K562 (cell line): Measurements from ENCODE around the gene PHLDB2. TPM values are rescaled to one million over a fixed set of nuclear protein-coding genes. Genes with fewer than 3 reads are reported as not detected.

Experiments
- ATAC-seq: fragments of 200-7000 bp; cut with Tn5 transposase; 3 replicates; pipeline ENCODE4 v1.9.1; 2020; ENCODE audit warnings: moderate library complexity
- BruUV-seq: library from RNA; stranded (reverse); fragments of 400-500 nt; replicated peaks from 2 replicates; lab custom pipeline; 2021; lab: Mats Ljungman, UMichigan
- CTCF ChIA-PET: fragments of 300-600 bp; formaldehyde crosslinking; extraction: SDS; loops from one replicate; lab custom pipeline; 2021; ENCODE audit warnings: low intra/inter-chr PET ratio; lab: Yijun Ruan, JAX
- POLR2A ChIA-PET: fragments of 300-600, 350-650 bp; sonication (Branson Sonifier 250); formaldehyde crosslinking; extraction: SDS; loops from one replicate; lab custom pipeline; 2021; ENCODE audit warnings: antibody characterized with exemption, inconsistent platforms; lab: Yijun Ruan, JAX
- DNase-seq, 4 experiments: peaks; one replicate each; pipeline versions ENCODE4 v3.0.0 to v3.0.0-alpha.2; 2011 to 2018; ENCODE audit warnings: low spot score in 3 of 4, mixed read lengths in 3 of 4; ENCODE audit errors: extremely low read depth in 1 of 4
- FAIRE-seq: peaks from 2 replicates; lab custom pipeline; 2011; peaks lifted over from hg19 to GRCh38; lab: Jason Lieb, UNC
- H2AFZ ChIP-seq: 2 replicates; pipeline ENCODE4 v1.6.0; 2011; ENCODE audit warnings: low read depth, low read length, control low read depth, inconsistent platforms
- H3K27ac ChIP-seq: fragments of 200-600 bp; 3 replicates; pipeline ENCODE4 v1.8.0; 2011; ENCODE audit warnings: low read depth, mild to moderate bottlenecking, control low read depth, inconsistent platforms, low read length, moderate library complexity, mixed read lengths; ENCODE audit errors: extremely low read depth
- H3K27me3 ChIP-seq, 2 experiments: fragments of 300-600 bp in 1 of 2; 2 replicates in 1 of 2; 3 replicates in 1 of 2; pipeline versions ENCODE4 v1.6.0 to v1.8.0; 2011; ENCODE audit warnings: inconsistent platforms in 2 of 2, low read length in 2 of 2, mild to moderate bottlenecking in 1 of 2, mixed read lengths in 1 of 2, moderate library complexity in 1 of 2; ENCODE audit not compliant: control insufficient read depth in 2 of 2, insufficient read depth in 2 of 2
- H3K36me3 ChIP-seq: fragments of 300-600 bp; 3 replicates; pipeline ENCODE4 v1.8.0; 2011; ENCODE audit warnings: mild to moderate bottlenecking, low read length, inconsistent platforms; ENCODE audit not compliant: control insufficient read depth, insufficient read depth
- H3K4me1 ChIP-seq, 2 experiments: fragments of 200-600 bp in 1 of 2; replicated peaks in 1 of 2; 2 replicates in 1 of 2; 3 replicates in 1 of 2; pipeline versions ENCODE4 v1.5.1 to v1.8.0; 2011; ENCODE audit warnings: inconsistent platforms in 2 of 2, low read length in 2 of 2, mild to moderate bottlenecking in 1 of 2, mixed read lengths in 1 of 2, moderate library complexity in 1 of 2; ENCODE audit not compliant: control insufficient read depth in 2 of 2, insufficient read depth in 2 of 2
- H3K4me2 ChIP-seq: 2 replicates; pipeline ENCODE4 v1.6.1; 2011; ENCODE audit warnings: low read length, control low read depth, inconsistent platforms, mixed read lengths; ENCODE audit not compliant: insufficient read depth
- H3K4me3 ChIP-seq: fragments of 200-600 bp; sonication (generic), shearing (Covaris generic); 2 replicates; pipeline ENCODE4 v1.5.1; 2016; ENCODE audit warnings: control low read depth, inconsistent platforms
- H3K79me2 ChIP-seq: fragments of 200-600 bp; 3 replicates; pipeline ENCODE4 v1.8.0; 2011; ENCODE audit warnings: low read length, inconsistent platforms; ENCODE audit not compliant: control insufficient read depth, insufficient read depth
- H3K9ac ChIP-seq, 2 experiments: 2 replicates each; pipeline versions ENCODE4 v1.6.0 to v1.6.1; 2011; ENCODE audit warnings: low read depth in 2 of 2, low read length in 2 of 2, control low read depth in 1 of 2, inconsistent platforms in 1 of 2, mild to moderate bottlenecking in 1 of 2, mixed read lengths in 1 of 2; ENCODE audit not compliant: insufficient read depth in 1 of 2
- H3K9me1 ChIP-seq: one replicate; pipeline ENCODE4 v1.6.0; 2011; ENCODE audit warnings: inconsistent platforms, mild to moderate bottlenecking, low read length, moderate library complexity; ENCODE audit not compliant: control insufficient read depth, insufficient read depth
- H3K9me3 ChIP-seq: replicated peaks from 2 replicates; pipeline ENCODE4 v1.5.1; 2011; ENCODE audit warnings: low read depth, low read length, inconsistent platforms; ENCODE audit not compliant: control insufficient read depth, insufficient read depth
- H4K20me1 ChIP-seq: replicated peaks from 2 replicates; pipeline ENCODE4 v1.6.1; 2011; ENCODE audit warnings: low read length, inconsistent platforms, mixed read lengths; ENCODE audit not compliant: control insufficient read depth, insufficient read depth
- BRCA1 ChIP-seq, 2 experiments: fragments of 450-650 bp in 1 of 2; sonication (generic) in 1 of 2; formaldehyde crosslinking in 1 of 2; IDR thresholded peaks; 2 replicates each; pipeline versions ENCODE4 v1.5.0 to v1.6.1; 2017 to 2020; ENCODE audit warnings: mild to moderate bottlenecking in 1 of 2, missing genetic modification reagents in 1 of 2
- DEAF1 ChIP-seq: fragments of 450-650 bp; formaldehyde crosslinking; IDR thresholded peaks from 2 replicates; pipeline ENCODE4 v1.4.0; 2020; ENCODE audit warnings: mild to moderate bottlenecking, moderate library complexity
- DMBX1 ChIP-seq: fragments of 250-450 bp; sonication (Bioruptor Pico); IDR thresholded peaks from 2 replicates; pipeline ENCODE4 v1.8.0; 2022; ENCODE audit warnings: inconsistent platforms, mild to moderate bottlenecking, moderate library complexity, borderline replicate concordance
- E2F1 ChIP-seq: sonication (generic); formaldehyde crosslinking; IDR thresholded peaks from 2 replicates; pipeline ENCODE4 v1.8.1; 2023; ENCODE audit warnings: mild to moderate bottlenecking, missing genetic modification reagents, moderate library complexity
- HMG20A ChIP-seq: fragments of 450-650 bp; formaldehyde crosslinking; conservative IDR thresholded peaks from 2 replicates; pipeline ENCODE4 v1.4.0; 2020; ENCODE audit warnings: mild to moderate bottlenecking, mixed read lengths
- KHSRP ChIP-seq: fragments of 450-650 bp; IDR thresholded peaks from 2 replicates; pipeline ENCODE4 v1.6.1; 2017
- PCBP1 ChIP-seq: fragments of 200-400 bp; formaldehyde crosslinking; IDR thresholded peaks from 2 replicates; pipeline ENCODE4 v1.6.1; 2018; ENCODE audit warnings: mild to moderate bottlenecking, low read depth, low read length; ENCODE audit not compliant: poor library complexity, severe bottlenecking
- RBM22 ChIP-seq: fragments of 200-400 bp; formaldehyde crosslinking; IDR thresholded peaks from 2 replicates; pipeline ENCODE4 v1.6.1; 2018; ENCODE audit warnings: low read length, low read depth; ENCODE audit not compliant: poor library complexity, severe bottlenecking
- SIN3A ChIP-seq, 2 experiments: fragments of 150-350 bp in 1 of 2; IDR thresholded peaks; 2 replicates each; pipeline ENCODE4 v1.6.1; 2011 to 2016; ENCODE audit warnings: borderline replicate concordance in 2 of 2, low read depth in 2 of 2, low read length in 2 of 2, mild to moderate bottlenecking in 2 of 2, moderate library complexity in 2 of 2; ENCODE audit not compliant: control insufficient read depth in 1 of 2
- SMARCA4 ChIP-seq: fragments of 450-650 bp; IDR thresholded peaks from 2 replicates; pipeline ENCODE4 v1.6.1; 2016
- U2AF1 ChIP-seq: fragments of 200-400 bp; formaldehyde crosslinking; optimal IDR thresholded peaks from 2 replicates; pipeline ENCODE3; 2017; ENCODE audit warnings: mild to moderate bottlenecking, low read depth, low read length, moderate library complexity
- ZBED1 ChIP-seq: IDR thresholded peaks from 2 replicates; pipeline ENCODE4 v1.6.1; 2014
- ZBTB26 ChIP-seq: fragments of 450-650 bp; formaldehyde crosslinking; IDR thresholded peaks from 2 replicates; pipeline ENCODE4 v1.4.0; 2022; ENCODE audit warnings: missing genetic modification characterization
- ZKSCAN8 ChIP-seq: fragments of 200-800 bp; sonication (Bioruptor generic); IDR thresholded peaks from 2 replicates; pipeline ENCODE4 v1.6.1; 2016; ENCODE audit warnings: missing genetic modification characterization, missing compliant biosample characterization
- ZNF263 ChIP-seq: sonication (generic); formaldehyde crosslinking; IDR thresholded peaks from 2 replicates; pipeline ENCODE4 v1.8.0; 2022; ENCODE audit warnings: mild to moderate bottlenecking, missing genetic modification reagents, borderline replicate concordance
- ZNF444 ChIP-seq: fragments of 250-450 bp; sonication (Bioruptor Pico); IDR thresholded peaks from 2 replicates; pipeline ENCODE4 v1.4.0; 2020; ENCODE audit warnings: mild to moderate bottlenecking, moderate library complexity
- ZNF780A ChIP-seq: fragments of 250-450 bp; sonication (Bioruptor Pico); IDR thresholded peaks from 2 replicates; pipeline ENCODE4 v1.5.0; 2021; ENCODE audit warnings: mild to moderate bottlenecking
- WGBS: fragments of 100-300 bp; shearing (Covaris generic); methylation state at CpG from one replicate; pipeline ENCODE4 v1.1.6; 2016; ENCODE audit warnings: low coverage, mixed read lengths; ENCODE audit not compliant: insufficient coverage; ENCODE audit errors: missing lambda C conversion rate; 5-methylcytosine and 5-hydroxymethylcytosine counted together
- in situ Hi-C: fragments of 300-500 bp; cut with MboI; formaldehyde crosslinking; loops from 4 replicates; pipeline ENCODE4 v1.15.0; 2018; ENCODE audit warnings: inconsistent platforms, mixed read lengths
- intact Hi-C: fragments of 100-400 bp; cut with micrococcal nuclease; formaldehyde crosslinking; loops from 2 replicates; pipeline ENCODE4 v1.14.2; 2022
- polyA plus RNA-seq, 8 experiments: library from polyadenylated mRNA; depleted of rRNA in 4 of 8; stranded (reverse) in 5 of 8; unstranded in 3 of 8; fragments of >200 nt; fragmentation: Nextera tagmentation in 2 of 8; fragmentation: Illumina TruSeq in 1 of 8; extraction: Ambion mirVana in 2 of 8; extraction: Trizol in 1 of 8; gene quantifications; 2 replicates each; pipeline versions ENCODE4 v1.2.1 to v1.2.3, GENCODE V29; 2011 to 2014; ENCODE audit warnings: inconsistent platforms in 1 of 8, missing spikeins in 1 of 8
- total RNA-seq, 7 experiments: library from RNA; depleted of rRNA in 6 of 7; stranded (reverse); fragments of >200 nt in 6 of 7; fragmentation: Illumina TruSeq in 2 of 7; extraction: Trizol in 2 of 7; gene quantifications; 2 replicates each; pipeline versions ENCODE4 v1.2.1 to v1.2.3, GENCODE V29; 2011 to 2021; ENCODE audit warnings: low replicate concordance in 1 of 7

Gene PHLDB2
- total and polyA plus RNA-seq, 9 of the 15 experiments (the other 6 are each of a cell fraction or from before 2014, with no cell fraction given), result 0.04 TPM; not detected in 8

- TF ChIP-seq SIN3A (IDR thresholded peaks at IDR 0.05; ENCODE audit: borderline replicate concordance in 2 of 2, control insufficient read depth in 1 of 2, low read depth in 2 of 2, low read length in 2 of 2), result no peak
- no peak for TF ChIP-seq ZBTB26
- no peak for TF ChIP-seq RBM22
- no peak for TF ChIP-seq ZNF780A (CRISPR knock-in tag)
- no peak for TF ChIP-seq DEAF1 (CRISPR knock-in tag)
- TF ChIP-seq SMARCA4, result no peak
- TF ChIP-seq ZKSCAN8 (CRISPR knock-in tag), result no peak
- no peak for TF ChIP-seq E2F1 (CRISPR knock-in tag)
- TF ChIP-seq ZNF263, result no peak
- TF ChIP-seq KHSRP, result no peak
- no peak for TF ChIP-seq ZNF444 (CRISPR knock-in tag)
- TF ChIP-seq ZBED1, result no peak
- no peak for TF ChIP-seq U2AF1
- TF ChIP-seq PCBP1, result no peak
- no peak for TF ChIP-seq HMG20A (CRISPR knock-in tag)
- no peak for TF ChIP-seq BRCA1 (IDR thresholded peaks at IDR 0.05)
- no peak for TF ChIP-seq BRCA1 (CRISPR knock-in tag; IDR thresholded peaks at IDR 0.05)
- no peak for TF ChIP-seq DMBX1 (CRISPR knock-in tag)
- no peaks in the 10 kb centered on the region for H3K9me1 ChIP-seq
- H3K9me3 ChIP-seq, result no peaks in the 10 kb centered on the region
- intact Hi-C loops (no loop called here), in situ Hi-C loops (no loop called here)
- H3K27ac ChIP-seq, result no peak overlapping the region
- no peak overlapping the region for H3K4me3 ChIP-seq
- no peaks in the 10 kb centered on the region for H3K4me1 ChIP-seq
- DNase-seq (no peak), ATAC-seq (no peak), FAIRE-seq (no peak)
- no peaks in the 10 kb centered on the region for H4K20me1 ChIP-seq
- no peak overlapping the region for H3K4me2 ChIP-seq
- H3K27me3 ChIP-seq, result no peaks in the 10 kb centered on the region
- WGBS, result 0% methylated on average over 3 of the region's 3 CpGs
- BruUV-seq, result no TSS peak
- no peak overlapping the region for H3K9ac ChIP-seq
- ChIA-PET CTCF (no interaction called here), POLR2A (interaction anchor here (0.8 kb wide), 1 partner anchor 18 kb away, joined by 3 read pairs; no protein-coding TSS in a partner anchor)
- no peaks in the 10 kb centered on the region for H3K79me2 ChIP-seq
- H2AFZ ChIP-seq, result no peak overlapping the region
- no peaks in the 10 kb centered on the region for H3K36me3 ChIP-seq
Measured at GRCh38 chr3:111850537-111850936, 8.5 kb upstream of the PHLDB2 start.
